ENCODE data around the gene CLDN7. TPM values are rescaled to one million over a fixed set of nuclear protein-coding genes. Genes with fewer than 3 reads are reported as not detected.

Gene CLDN7
- total RNA-seq, 2 experiments from 2014 or later = 1.1 to 1.2 TPM

DNA sequence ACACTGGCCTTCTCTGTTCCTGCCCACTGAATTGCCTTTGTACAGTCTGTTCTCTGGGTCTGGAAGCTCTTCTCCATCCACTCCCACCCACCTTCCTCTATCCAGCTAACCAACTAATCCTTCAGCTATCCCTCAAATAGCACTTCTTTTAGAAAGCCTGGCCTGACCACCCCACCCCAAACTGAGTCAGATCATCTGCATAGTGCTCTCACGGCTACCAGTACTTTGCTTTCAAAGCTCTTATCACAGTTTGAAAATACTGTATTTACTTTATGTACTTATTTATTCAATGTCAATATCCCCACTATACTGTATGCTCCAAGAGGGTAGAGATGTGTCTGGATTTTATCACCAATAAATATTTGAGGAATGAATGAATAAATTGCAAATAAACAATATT is 4.5 kb upstream of the CLDN7 start:
- DNase-seq (no peak), ATAC-seq (ENCODE audit: poor library complexity) (no peak)
- H3K4me3 Mint-ChIP-seq = no peak overlapping the region
- H3K36me3 Mint-ChIP-seq (ENCODE audit: low read depth) = no peaks in the 10 kb centered on the region
- no peak overlapping the region for H3K27ac Mint-ChIP-seq
- TF ChIP-seq, protein P1, sequence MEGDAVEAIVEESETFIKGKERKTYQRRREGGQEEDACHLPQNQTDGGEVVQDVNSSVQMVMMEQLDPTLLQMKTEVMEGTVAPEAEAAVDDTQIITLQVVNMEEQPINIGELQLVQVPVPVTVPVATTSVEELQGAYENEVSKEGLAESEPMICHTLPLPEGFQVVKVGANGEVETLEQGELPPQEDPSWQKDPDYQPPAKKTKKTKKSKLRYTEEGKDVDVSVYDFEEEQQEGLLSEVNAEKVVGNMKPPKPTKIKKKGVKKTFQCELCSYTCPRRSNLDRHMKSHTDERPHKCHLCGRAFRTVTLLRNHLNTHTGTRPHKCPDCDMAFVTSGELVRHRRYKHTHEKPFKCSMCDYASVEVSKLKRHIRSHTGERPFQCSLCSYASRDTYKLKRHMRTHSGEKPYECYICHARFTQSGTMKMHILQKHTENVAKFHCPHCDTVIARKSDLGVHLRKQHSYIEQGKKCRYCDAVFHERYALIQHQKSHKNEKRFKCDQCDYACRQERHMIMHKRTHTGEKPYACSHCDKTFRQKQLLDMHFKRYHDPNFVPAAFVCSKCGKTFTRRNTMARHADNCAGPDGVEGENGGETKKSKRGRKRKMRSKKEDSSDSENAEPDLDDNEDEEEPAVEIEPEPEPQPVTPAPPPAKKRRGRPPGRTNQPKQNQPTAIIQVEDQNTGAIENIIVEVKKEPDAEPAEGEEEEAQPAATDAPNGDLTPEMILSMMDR (IDR thresholded peaks at IDR 0.05) = no peak
- Histone ChIP-seq H3K36me3 (ENCODE audit: insufficient read depth, low read length) (no peaks in the 10 kb centered on the region), H3K4me1 (ENCODE audit: insufficient read depth, low read length) (peaks cover 21% of the 10 kb centered on the region), H3K4me3 (ENCODE audit: low read length) (no peak overlapping the region), H3K27me3 (ENCODE audit: control insufficient read depth in 1 of 2, insufficient read depth in 2 of 2, low read length in 2 of 2) (peaks cover 11 to 13% of the 10 kb centered on the region in 2 experiments), H3K27ac (ENCODE audit: low read depth in 1 of 2, low read length in 2 of 2) (no peak overlapping the region), H3K9me3 (ENCODE audit: control insufficient read depth in 1 of 2, insufficient read depth in 1 of 2, low read length in 2 of 2) (peaks cover 0 to 7% of the 10 kb centered on the region in 2 experiments)
- intact Hi-C loops (cut with DNase I, micrococcal nuclease) = no loop called here
- H3K4me1 Mint-ChIP-seq (ENCODE audit: low read depth) = peaks cover 22% of the 10 kb centered on the region
- ChIA-PET CTCF (interaction anchor here (1.0 kb wide), 2 partner anchors 29 to 46 kb away, joined by 3 to 4 read pairs; no protein-coding TSS in a partner anchor), POLR2A (interaction anchor here (0.7 kb wide), 1 partner anchor 10 kb away, joined by 4 read pairs; no protein-coding TSS in a partner anchor)
- H3K27me3 Mint-ChIP-seq = peaks cover 15% of the 10 kb centered on the region
- H3K9me3 Mint-ChIP-seq = no peaks in the 10 kb centered on the region

DNA sequence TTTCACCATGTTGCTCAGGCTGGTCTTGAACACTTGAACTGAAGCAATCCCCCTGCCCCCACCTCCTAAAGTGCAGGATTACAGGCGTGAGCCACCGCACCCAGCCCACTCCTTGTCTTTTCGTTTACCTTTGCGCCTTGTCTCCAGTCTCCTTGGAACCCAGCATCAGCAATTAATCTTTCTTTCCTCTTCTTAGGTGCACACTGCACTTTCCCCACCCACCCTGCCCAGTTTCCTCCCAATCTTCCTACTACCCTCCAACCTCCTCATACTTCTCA is 1.5 kb upstream of the CLDN7 start:
- H3K4me3 ChIP-seq (ENCODE audit: low read length) = no peak overlapping the region
- Mint-ChIP-seq H3K4me1 (ENCODE audit: low read depth) (peaks cover 28% of the 10 kb centered on the region), H3K27ac (peak overlapping the region; percentile 1), H3K27me3 (peaks cover 15% of the 10 kb centered on the region), H3K36me3 (ENCODE audit: low read depth) (peaks cover 10% of the 10 kb centered on the region), H3K4me3 (peak overlapping the region; percentile 63), H3K9me3 (no peaks in the 10 kb centered on the region)
- ChIA-PET CTCF (interaction anchor here (2.1 kb wide), 1 partner anchor 33 kb away, joined by 4 read pairs; no protein-coding TSS in a partner anchor), POLR2A (interaction anchor here (0.6 to 1.1 kb wide), 2 partner anchors 82 to 218 kb away, joined by 3 read pairs; no protein-coding TSS in a partner anchor)
- intact Hi-C loops (cut with DNase I, micrococcal nuclease) = no loop called here
- H3K27ac ChIP-seq (ENCODE audit: low read depth in 1 of 2, low read length in 2 of 2) = no peak overlapping the region
- peaks cover 0 to 7% of the 10 kb centered on the region in 2 experiments for H3K9me3 ChIP-seq (ENCODE audit: control insufficient read depth in 1 of 2, insufficient read depth in 1 of 2, low read length in 2 of 2)
- TF ChIP-seq, protein P1 (IDR thresholded peaks at IDR 0.05) = no peak
- DNase-seq (no peak), ATAC-seq (ENCODE audit: poor library complexity) (no peak)
- peaks cover 7% of the 10 kb centered on the region for H3K36me3 ChIP-seq (ENCODE audit: insufficient read depth, low read length)
- peaks cover 12 to 13% of the 10 kb centered on the region in 2 experiments for H3K27me3 ChIP-seq (ENCODE audit: control insufficient read depth in 1 of 2, insufficient read depth in 2 of 2, low read length in 2 of 2)
- H3K4me1 ChIP-seq (ENCODE audit: insufficient read depth, low read length) = peaks cover 35% of the 10 kb centered on the region

DNA sequence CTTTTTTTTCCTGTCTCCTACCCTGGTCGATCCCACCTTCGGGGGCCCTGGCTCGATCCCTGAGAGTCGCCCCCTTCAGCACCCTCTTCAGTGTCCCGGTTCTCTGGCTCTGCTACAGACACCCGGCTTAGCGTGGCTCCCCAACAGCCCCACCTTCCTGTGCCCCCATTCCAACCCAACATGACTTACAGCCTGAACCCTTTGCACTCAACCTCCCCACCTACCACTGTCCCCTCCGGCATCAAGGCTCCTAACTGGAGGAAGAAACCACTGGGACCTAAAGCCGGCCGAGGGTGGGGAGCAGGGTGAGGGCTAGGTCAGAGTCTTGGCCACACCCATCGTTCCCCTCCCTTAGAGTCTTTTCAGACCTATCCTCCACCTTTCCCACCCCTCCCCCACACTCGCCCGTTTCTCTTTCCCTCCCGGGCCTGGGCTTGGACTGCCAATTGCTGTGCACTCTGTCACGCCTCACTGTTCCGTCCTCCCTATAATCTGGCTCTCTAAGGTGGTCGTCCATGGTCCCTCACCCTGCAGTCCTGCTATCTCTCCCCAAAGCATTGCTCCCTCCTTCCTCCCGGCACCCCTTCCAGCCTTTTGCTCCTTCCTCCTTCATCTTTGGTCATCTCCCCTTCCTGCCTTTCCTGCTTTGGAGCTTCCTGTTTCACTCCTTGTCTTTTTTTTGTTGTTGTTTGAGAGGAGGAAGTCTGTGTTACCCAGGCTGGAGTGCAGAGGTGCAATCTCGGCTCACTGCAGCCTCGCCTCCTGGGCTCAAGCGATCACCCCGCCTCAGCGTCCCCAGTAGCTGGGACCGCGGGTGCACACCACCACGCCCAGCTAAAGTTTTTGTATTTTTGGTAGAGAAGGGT is 890 bp upstream of the CLDN7 start:
- DNase-seq = peak in 3 of 14 experiments; percentile 24 to 47 (median 39)

More for the DNA sequence above, 890 bp upstream of the CLDN7 start:
- Histone ChIP-seq H3K4me3 (ENCODE audit: low read length) (peak overlapping the region; percentile 33), H3K4me1 (ENCODE audit: insufficient read depth, low read length) (peaks cover 35% of the 10 kb centered on the region), H3K9me3 (ENCODE audit: control insufficient read depth in 1 of 2, insufficient read depth in 1 of 2, low read length in 2 of 2) (peaks cover 0 to 7% of the 10 kb centered on the region in 2 experiments), H3K27me3 (ENCODE audit: control insufficient read depth in 1 of 2, insufficient read depth in 2 of 2, low read length in 2 of 2) (peaks cover 12 to 13% of the 10 kb centered on the region in 2 experiments), H3K36me3 (ENCODE audit: insufficient read depth, low read length) (peaks cover 12% of the 10 kb centered on the region), H3K27ac (ENCODE audit: low read depth in 1 of 2, low read length in 2 of 2) (no peak overlapping the region)
- TF ChIP-seq, protein P1 (IDR thresholded peaks at IDR 0.05) = no peak
- H3K27ac Mint-ChIP-seq = peak overlapping the region; percentile 6
- intact Hi-C loops (cut with DNase I, micrococcal nuclease) = no loop called here
- POLR2A ChIA-PET = interaction anchor here (0.6 to 1.1 kb wide), 3 partner anchors 83 to 227 kb away, joined by 3 read pairs; partner anchors contain the start of gene SLC16A13
- H3K27me3 Mint-ChIP-seq = peaks cover 15% of the 10 kb centered on the region
- H3K9me3 Mint-ChIP-seq = no peaks in the 10 kb centered on the region
- peaks cover 28% of the 10 kb centered on the region for H3K4me1 Mint-ChIP-seq (ENCODE audit: low read depth)
- ATAC-seq (ENCODE audit: poor library complexity) = peak; percentile 39
- H3K4me3 Mint-ChIP-seq = peak overlapping the region; percentile 84
- CTCF ChIA-PET = no interaction called here
- peaks cover 14% of the 10 kb centered on the region for H3K36me3 Mint-ChIP-seq (ENCODE audit: low read depth)
